WTC11 (cell line): ENCODE results near the gene ZBTB18.

ENCODE experiments used
- CBFB ChIP-seq: sonication (generic); formaldehyde crosslinking; IDR thresholded peaks from 2 replicates; pipeline ENCODE4 v1.8.1; 2022; ENCODE audit warnings: mild to moderate bottlenecking, low read depth, missing genetic modification reagents
- CTCF ChIP-seq: fragments of 200-600 bp; IDR thresholded peaks from 2 replicates; pipeline ENCODE4 v1.8.0; 2022; ENCODE audit warnings: antibody characterized with exemption
- MAX ChIP-seq: sonication (generic); formaldehyde crosslinking; IDR thresholded peaks from 2 replicates; pipeline ENCODE4 v1.8.0; 2022; ENCODE audit warnings: mild to moderate bottlenecking, missing genetic modification reagents
- NR2C2 ChIP-seq: sonication (generic); formaldehyde crosslinking; IDR thresholded peaks from 2 replicates; pipeline ENCODE4 v1.8.0; 2022; ENCODE audit warnings: mild to moderate bottlenecking, missing genetic modification reagents
- NR3C1 ChIP-seq: sonication (generic); formaldehyde crosslinking; conservative IDR thresholded peaks from 2 replicates; pipeline ENCODE4 v1.8.1; 2023; ENCODE audit warnings: low read depth, mild to moderate bottlenecking, missing genetic modification reagents
- TCF7 ChIP-seq: sonication (generic); formaldehyde crosslinking; IDR thresholded peaks from 2 replicates; pipeline ENCODE4 v1.8.0; 2022; ENCODE audit warnings: mild to moderate bottlenecking, low read depth, missing genetic modification reagents, moderate library complexity
- TP53 ChIP-seq: sonication (generic); formaldehyde crosslinking; IDR thresholded peaks from 2 replicates; pipeline ENCODE4 v1.8.1; 2023; ENCODE audit warnings: mild to moderate bottlenecking, missing genetic modification reagents
- ZNF232 ChIP-seq: sonication (generic); formaldehyde crosslinking; IDR thresholded peaks from 2 replicates; pipeline ENCODE4 v1.8.0; 2022; ENCODE audit warnings: mild to moderate bottlenecking, missing genetic modification reagents

DNA sequence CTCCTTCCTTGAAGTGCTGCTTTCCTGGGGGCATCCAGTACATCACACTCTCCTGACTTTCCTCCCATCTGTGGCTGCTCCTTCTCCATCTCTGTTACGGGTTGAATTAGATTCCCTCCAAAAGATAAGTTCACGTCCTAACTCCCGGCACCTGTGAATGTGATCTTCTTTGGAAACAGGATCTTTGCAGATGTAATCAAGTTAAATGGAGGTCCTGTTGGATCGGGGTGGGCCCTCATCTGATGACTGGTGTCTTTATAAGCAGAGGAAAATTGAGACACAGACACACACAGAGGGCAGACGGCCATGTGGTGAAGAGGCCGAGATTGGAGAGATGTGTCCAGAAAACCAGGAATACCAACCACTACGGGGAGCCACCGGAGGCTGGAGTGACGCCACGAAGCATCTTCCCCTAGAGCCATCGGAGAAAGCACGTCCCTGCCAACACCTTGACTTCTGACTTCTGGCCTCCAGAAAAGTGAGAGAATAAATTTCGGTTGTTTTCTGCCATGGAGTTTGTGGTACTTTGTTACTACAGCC lies 36.0 kb downstream of the ZBTB18 start:
- TF ChIP-seq CBFB = no peak
- no peak for TF ChIP-seq MAX (CRISPR knock-in tag)
- TF ChIP-seq ZNF232 (CRISPR knock-in tag) = no peak
- no peak for TF ChIP-seq TCF7
- TF ChIP-seq CTCF = no peak
- TF ChIP-seq NR3C1 (CRISPR knock-in tag) = no peak
- TF ChIP-seq NR2C2 (CRISPR knock-in tag) = no peak
- TF ChIP-seq TP53 (CRISPR knock-in tag) = no peak
